H1 (cell line): ENCODE results near the gene HOXB5. TPM values are rescaled to one million over a fixed set of nuclear protein-coding genes. Genes with fewer than 3 reads are reported as not detected.
A peak's percentile ranks its signal among the peaks of the same experiment; 100 is the strongest.

Experiments
- CTCF ChIA-PET: fragments of 300-600 bp; sonication (Branson Sonifier 250); formaldehyde crosslinking; loops from one replicate; lab custom pipeline; 2021; ENCODE audit not compliant: partially characterized antibody; lab: Charles Lee
- POLR2A ChIA-PET: fragments of 300-600 bp; sonication (Branson Sonifier 250); formaldehyde crosslinking; loops from one replicate; lab custom pipeline; 2021; ENCODE audit warnings: inconsistent platforms; ENCODE audit not compliant: partially characterized antibody; lab: Charles Lee
- DNase-seq, 2 experiments: peaks; one replicate each; pipeline versions ENCODE4 v3.0.0 to v3.0.0-alpha.2; 2010 to 2022; ENCODE audit warnings: low spot score in 2 of 2, low read depth in 1 of 2, mixed read lengths in 1 of 2
- FAIRE-seq: peaks from 2 replicates; lab custom pipeline; 2011; peaks lifted over from hg19 to GRCh38; lab: Jason Lieb, UNC
- H2AFZ ChIP-seq: 2 replicates; pipeline ENCODE4 v1.8.1; 2012; ENCODE audit warnings: low read length, inconsistent platforms
- H2AK5ac ChIP-seq: 2 replicates; pipeline ENCODE4 v1.6.1; 2013; ENCODE audit warnings: low read depth, low read length
- H2BK120ac ChIP-seq: replicated peaks from 2 replicates; pipeline ENCODE3; 2013; ENCODE audit warnings: low read depth, low read length, inconsistent platforms
- H2BK12ac ChIP-seq: 2 replicates; pipeline ENCODE4 v1.6.1; 2013; ENCODE audit warnings: low read depth, low read length
- H2BK15ac ChIP-seq: 2 replicates; pipeline ENCODE4 v1.6.1; 2013; ENCODE audit warnings: low read length
- H2BK20ac ChIP-seq: 2 replicates; pipeline ENCODE4 v1.6.1; 2013; ENCODE audit warnings: low read length
- H2BK5ac ChIP-seq: 2 replicates; pipeline ENCODE4 v1.6.1; 2013; ENCODE audit warnings: low read depth, low read length
- H3K14ac ChIP-seq: 2 replicates; pipeline ENCODE4 v1.6.1; 2013; ENCODE audit warnings: inconsistent platforms; ENCODE audit not compliant: insufficient read length
- H3K18ac ChIP-seq: 2 replicates; pipeline ENCODE4 v1.6.1; 2013; ENCODE audit warnings: low read length; ENCODE audit errors: extremely low read depth
- H3K23ac ChIP-seq: 2 replicates; pipeline ENCODE4 v1.6.1; 2013; ENCODE audit warnings: inconsistent platforms; ENCODE audit not compliant: insufficient read length
- H3K23me2 ChIP-seq: 2 replicates; pipeline ENCODE4 v1.6.1; 2013; ENCODE audit warnings: low read depth, low read length
- H3K27ac ChIP-seq: 2 replicates; pipeline ENCODE4 v1.6.1; 2011; ENCODE audit warnings: low read depth, low read length, inconsistent platforms
- H3K27me3 ChIP-seq, 4 experiments: replicated peaks in 1 of 4; 1 replicate in 1 of 4; 2 replicates in 3 of 4; pipeline versions ENCODE4 v1.6.1 to v1.8.1; 2011 to 2013; ENCODE audit warnings: low read length in 3 of 4, mild to moderate bottlenecking in 3 of 4, inconsistent platforms in 2 of 4, mixed read lengths in 2 of 4, moderate library complexity in 1 of 4; ENCODE audit not compliant: control insufficient read depth in 3 of 4, insufficient read depth in 3 of 4; ENCODE audit errors: extremely low read depth in 1 of 4
- H3K36me3 ChIP-seq, 4 experiments: 2 replicates each; pipeline versions ENCODE4 v1.6.1 to v1.8.1; 2011 to 2013; ENCODE audit warnings: mild to moderate bottlenecking in 4 of 4, low read length in 3 of 4, moderate library complexity in 2 of 4, control low read depth in 1 of 4, inconsistent platforms in 1 of 4; ENCODE audit not compliant: insufficient read depth in 4 of 4, control insufficient read depth in 2 of 4
- H3K4ac ChIP-seq: replicated peaks from 2 replicates; pipeline ENCODE3; 2013; ENCODE audit warnings: low read length, low read depth, mixed read lengths, inconsistent platforms; ENCODE audit not compliant: insufficient read length
- H3K4me1 ChIP-seq, 4 experiments: replicated peaks in 1 of 4; 1 replicate in 1 of 4; 2 replicates in 3 of 4; pipeline versions ENCODE4 v1.6.1 to v1.8.1; 2011 to 2013; ENCODE audit warnings: low read length in 3 of 4, inconsistent platforms in 2 of 4, mixed read lengths in 1 of 4; ENCODE audit not compliant: insufficient read depth in 4 of 4, control insufficient read depth in 3 of 4
- H3K4me2 ChIP-seq, 2 experiments: 2 replicates each; pipeline versions ENCODE4 v1.6.1 to v1.8.1; 2011 to 2013; ENCODE audit warnings: low read depth in 2 of 2, low read length in 2 of 2, control low read depth in 1 of 2, inconsistent platforms in 1 of 2, mild to moderate bottlenecking in 1 of 2; ENCODE audit not compliant: insufficient read depth in 1 of 2
- H3K4me3 ChIP-seq, 4 experiments: fragments of 200-600, 300-600 bp in 1 of 4; sonication (generic), shearing (Covaris generic), sonication (Bioruptor Twin) in 1 of 4; 2 replicates each; pipeline versions ENCODE4 v1.5.1 to v1.8.1; 2011 to 2016; ENCODE audit warnings: low read length in 4 of 4, low read depth in 3 of 4, control low read depth in 2 of 4, inconsistent platforms in 2 of 4, mild to moderate bottlenecking in 2 of 4, mixed read lengths in 1 of 4, moderate library complexity in 1 of 4; ENCODE audit not compliant: insufficient read depth in 2 of 4; ENCODE audit errors: extremely low read depth in 1 of 4
- H3K56ac ChIP-seq: replicated peaks from 2 replicates; pipeline ENCODE3; 2013; ENCODE audit warnings: low read depth, mild to moderate bottlenecking, mixed read lengths, low read length, inconsistent platforms; ENCODE audit not compliant: insufficient read length
- H3K79me1 ChIP-seq: 2 replicates; pipeline ENCODE4 v1.6.1; 2013; ENCODE audit warnings: low read depth, low read length, control low read depth
- H3K79me2 ChIP-seq, 2 experiments: 2 replicates each; pipeline versions ENCODE4 v1.6.1 to v1.8.1; 2012 to 2013; ENCODE audit warnings: low read length in 2 of 2, mild to moderate bottlenecking in 2 of 2, inconsistent platforms in 1 of 2; ENCODE audit not compliant: insufficient read depth in 2 of 2, control insufficient read depth in 1 of 2
- H3K9ac ChIP-seq, 4 experiments: replicated peaks in 1 of 4; 1 replicate in 1 of 4; 2 replicates in 3 of 4; pipeline versions ENCODE4 v1.6.1 to v1.8.1; 2011 to 2013; ENCODE audit warnings: low read depth in 3 of 4, low read length in 3 of 4, control low read depth in 2 of 4, mild to moderate bottlenecking in 2 of 4, moderate library complexity in 2 of 4, inconsistent platforms in 1 of 4; ENCODE audit errors: extremely low read depth in 1 of 4
- H3K9me3 ChIP-seq, 2 experiments: 2 replicates each; pipeline versions ENCODE4 v1.6.1 to v1.8.1; 2012 to 2013; ENCODE audit warnings: mild to moderate bottlenecking in 2 of 2, moderate library complexity in 2 of 2, control low read depth in 1 of 2, inconsistent platforms in 1 of 2, low read depth in 1 of 2, low read length in 1 of 2, mixed read lengths in 1 of 2; ENCODE audit not compliant: insufficient read depth in 2 of 2
- H4K20me1 ChIP-seq, 2 experiments: replicated peaks in 1 of 2; 2 replicates each; pipeline versions ENCODE3 to v1.8.1; 2011 to 2013; ENCODE audit warnings: inconsistent platforms in 2 of 2, low read length in 2 of 2, mild to moderate bottlenecking in 1 of 2; ENCODE audit not compliant: insufficient read depth in 2 of 2, control insufficient read depth in 1 of 2
- H4K5ac ChIP-seq: 2 replicates; pipeline ENCODE4 v1.6.1; 2013; ENCODE audit warnings: low read length, low read depth, mixed read lengths, inconsistent platforms; ENCODE audit not compliant: insufficient read length
- H4K8ac ChIP-seq: 2 replicates; pipeline ENCODE4 v1.8.0; 2013; ENCODE audit warnings: mild to moderate bottlenecking, moderate library complexity, low read length, inconsistent platforms; ENCODE audit not compliant: insufficient read depth; ENCODE audit errors: extremely low read depth
- H4K91ac ChIP-seq: replicated peaks from 2 replicates; pipeline ENCODE3; 2013; ENCODE audit warnings: low read length, mixed read lengths, inconsistent platforms; ENCODE audit not compliant: insufficient read length
- CBX5 ChIP-seq: fragments of 300-800, 300-1000 bp; sonication (generic); IDR thresholded peaks from 2 replicates; pipeline ENCODE4 v1.7.1; 2016; ENCODE audit warnings: antibody characterized with exemption, low read length, low read depth
- CBX8 ChIP-seq: fragments of 300-800, 300-1000 bp; sonication (generic); IDR thresholded peaks from 2 replicates; pipeline ENCODE4 v1.7.1; 2016; ENCODE audit warnings: low read depth, low read length, borderline replicate concordance
- CREB1 ChIP-seq: IDR thresholded peaks from 2 replicates; pipeline ENCODE4 v1.6.1; 2012; ENCODE audit warnings: inconsistent platforms
- KDM1A ChIP-seq: fragments of 200-600, 300-600 bp; sonication (generic); IDR thresholded peaks from 2 replicates; pipeline ENCODE4 v1.7.1; 2016; ENCODE audit warnings: mild to moderate bottlenecking, low read length, borderline replicate concordance
- KDM4A ChIP-seq: IDR thresholded peaks from one replicate; pipeline ENCODE4 v1.7.1; 2012; ENCODE audit warnings: low read depth, mild to moderate bottlenecking, moderate library complexity, low read length, inconsistent platforms; ENCODE audit not compliant: severe bottlenecking
- KDM5A ChIP-seq: fragments of 200-600 bp; IDR thresholded peaks from 2 replicates; pipeline ENCODE4 v1.7.1; 2012; ENCODE audit warnings: mild to moderate bottlenecking, low read length, inconsistent platforms, mixed read lengths
- POLR2AphosphoS5 ChIP-seq: IDR thresholded peaks from 2 replicates; pipeline ENCODE4 v1.6.1; 2011; ENCODE audit warnings: low read depth, low read length
- RNF2 ChIP-seq: fragments of 200-900, 300-1000 bp; sonication (generic); IDR thresholded peaks from 2 replicates; pipeline ENCODE4 v1.7.1; 2016; ENCODE audit warnings: borderline replicate concordance, low read depth, mild to moderate bottlenecking, antibody characterized with exemption, low read length; ENCODE audit not compliant: poor library complexity, severe bottlenecking; ENCODE audit errors: missing control alignments
- SP1 ChIP-seq: IDR thresholded peaks from 2 replicates; pipeline ENCODE4 v1.6.1; 2011; ENCODE audit warnings: low read depth, low read length
- SP4 ChIP-seq: IDR thresholded peaks from 2 replicates; pipeline ENCODE4 v1.6.1; 2012; ENCODE audit warnings: low read length, inconsistent platforms
- WGBS, 2 experiments: shearing (Covaris generic) in 1 of 2; methylation state at CpG; one replicate each; pipeline versions ENCODE4 v1.1.6 to v1.1.7; 2013 to 2015; ENCODE audit warnings: low lambda C conversion rate in 2 of 2, mixed read lengths in 2 of 2, inconsistent platforms in 1 of 2, low coverage in 1 of 2, missing lambda C conversion rate in 1 of 2; ENCODE audit not compliant: insufficient replicate concordance in 2 of 2, insufficient coverage in 1 of 2, insufficient read length in 1 of 2; ENCODE audit errors: extremely low coverage in 1 of 2, missing lambda C conversion rate in 1 of 2; 5-methylcytosine and 5-hydroxymethylcytosine counted together
- polyA plus RNA-seq, 7 experiments: library from polyadenylated mRNA; depleted of rRNA in 3 of 7; stranded (reverse) in 5 of 7; unstranded in 2 of 7; fragments of >200 nt in 5 of 7; fragments of 200-250 nt in 2 of 7; gene quantifications; 1 replicate in 5 of 7; 2 replicates in 1 of 7; 4 replicates in 1 of 7; pipeline versions ENCODE4 v1.2.1 to v1.2.3, GENCODE V29; 2011 to 2013; ENCODE audit warnings: missing spikeins in 2 of 7, mixed read lengths in 2 of 7
- total RNA-seq: library from RNA; stranded (reverse); fragmentation: NEBNext Ultra II Directional; extraction: Animal tissue kit (Norgen Biotek cat#: 25700); gene quantifications from 2 replicates; pipeline ENCODE4 v1.2.1, GENCODE V29; 2021

Gene HOXB5
- total and polyA plus RNA-seq, 2 of the 8 experiments (the other 6 are each of a cell fraction or from before 2014, with no cell fraction given), result not detected

DNA sequence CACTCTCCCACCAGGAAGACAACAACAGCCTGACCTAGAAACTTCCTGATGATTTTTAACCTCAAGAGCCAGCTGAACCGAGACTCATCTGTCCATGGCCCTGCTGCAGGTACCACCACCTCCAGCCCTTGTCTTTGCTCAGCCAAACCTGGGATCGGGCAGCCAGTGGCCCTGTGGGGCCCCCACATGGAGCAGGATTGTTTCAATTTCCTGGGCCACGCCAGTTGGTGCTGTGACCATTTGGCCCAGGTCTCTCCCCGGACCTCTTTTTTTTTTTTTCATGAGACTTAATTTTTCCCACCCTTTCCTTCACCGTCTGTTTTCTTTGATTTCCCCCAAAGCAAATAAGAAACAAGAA lies 40.4 kb downstream of the HOXB5 start:
- Histone ChIP-seq H3K79me1 (no peaks in the 10 kb centered on the region), H3K56ac (no peak overlapping the region), H3K79me2 (no peaks in the 10 kb centered on the region), H2BK20ac (no peak overlapping the region), H3K9ac (no peak overlapping the region), H3K4me2 (no peak overlapping the region), H3K14ac (no peak overlapping the region), H2BK12ac (0 out of 2 replicates have a peak overlapping the region, but pooled peaks have one; percentile 50), H3K4me3 (no peak overlapping the region), H3K27ac (no peak overlapping the region), H2BK15ac (no peak overlapping the region), H3K23ac (no peak overlapping the region), H3K36me3 (peaks cover 0 to 3% (median 0%) of the 10 kb centered on the region in 4 experiments; a peak in 1 of 8 replicates), H2AFZ (no peak overlapping the region), H3K9me3 (no peaks in the 10 kb centered on the region), H3K27me3 (peaks cover 96 to 100% (median 98%) of the 10 kb centered on the region in 4 experiments), H2BK120ac (no peak overlapping the region), H3K4ac (no peak overlapping the region), H3K18ac (no peak overlapping the region), H3K4me1 (peaks cover 6 to 22% (median 8%) of the 10 kb centered on the region in 4 experiments), H4K20me1 (peaks cover 28 to 29% of the 10 kb centered on the region in 2 experiments), H3K23me2 (no peaks in the 10 kb centered on the region; the same call in 1 of the 2 replicates), H4K8ac (no peak overlapping the region), H2AK5ac (no peak overlapping the region), H2BK5ac (no peak overlapping the region), H4K91ac (no peak overlapping the region), H4K5ac (no peak overlapping the region)
- WGBS, 2 experiments, result 37% methylated on average over 5 of the region's 5 CpGs; no CpG with 5 or more reads in 1 of the 2 experiments
- FAIRE-seq, result no peak
- no peak for DNase-seq
- peak; percentile 72; the same call in 1 of the 2 replicates for TF ChIP-seq CBX8
- TF ChIP-seq POLR2AphosphoS5, result no peak
- TF ChIP-seq SP4, result no peak
- 0 out of 2 replicates have a peak, but pooled peaks have one; percentile 8 for TF ChIP-seq SP1
- no peak for TF ChIP-seq CREB1
- no peak for TF ChIP-seq KDM4A
- no peak for TF ChIP-seq KDM5A
- TF ChIP-seq RNF2, result peak; percentile 96
- TF ChIP-seq CBX5, result no peak
- no peak for TF ChIP-seq KDM1A
- ChIA-PET CTCF (interaction anchor here (0.6 to 1.5 kb wide), 3 partner anchors 21 to 71 kb away, joined by 3 to 4 read pairs (median 4); no protein-coding TSS in a partner anchor), POLR2A (no interaction called here)
